Kasumi-1 (cell line): ENCODE measurements around the gene ADAMTSL5.
"Not testable (repeated sequence)": the region's sequence is repeated elsewhere in the genome, so short reads cannot be mapped to it uniquely, and the experiment has no call there.

ENCODE experiments used
- DNase-seq, 2 experiments: peaks; one replicate each; lab custom pipeline; 2025; lab: John Stamatoyannopoulos, UW

Gene ADAMTSL5

GRCh38 chr19:1529430-1529816, 16.6 kb upstream of the ADAMTSL5 start:
- DNase-seq, result no peak

- DNase-seq, result no peak
These were observed 16.0 kb upstream of the ADAMTSL5 start for GRCh38 chr19:1528596-1529429.

DNA sequence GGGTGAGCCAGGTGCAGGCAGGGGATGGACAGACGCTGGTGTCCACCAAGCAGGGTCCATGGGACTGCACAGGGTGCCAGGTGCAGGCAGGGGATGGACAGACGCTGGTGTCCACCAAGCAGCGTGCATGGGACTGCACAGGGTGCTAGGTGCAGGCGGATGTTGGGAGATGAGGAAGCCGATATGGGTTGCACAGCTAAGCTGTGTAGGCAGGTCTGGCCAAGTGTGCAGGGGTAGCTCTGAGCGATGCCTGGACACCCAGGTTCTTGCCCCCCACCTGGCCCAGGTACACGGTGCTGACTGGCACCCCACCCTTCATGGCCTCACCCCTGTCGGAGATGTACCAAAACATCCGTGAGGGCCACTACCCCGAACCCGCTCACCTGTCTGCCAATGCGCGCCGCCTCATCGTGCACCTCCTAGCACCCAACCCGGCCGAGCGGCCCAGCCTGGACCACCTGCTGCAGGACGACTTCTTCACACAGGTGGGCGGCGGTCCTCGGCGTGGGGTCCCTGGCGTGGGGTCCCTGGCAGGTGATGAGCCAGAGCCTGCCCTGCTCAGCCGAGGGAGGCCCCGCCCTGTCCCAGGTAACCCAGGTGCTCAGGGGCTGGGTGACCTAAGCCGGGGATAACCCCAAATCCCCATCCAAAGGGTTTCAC, 15.0 kb upstream of the ADAMTSL5 start:
- DNase-seq, result no peak

DNA sequence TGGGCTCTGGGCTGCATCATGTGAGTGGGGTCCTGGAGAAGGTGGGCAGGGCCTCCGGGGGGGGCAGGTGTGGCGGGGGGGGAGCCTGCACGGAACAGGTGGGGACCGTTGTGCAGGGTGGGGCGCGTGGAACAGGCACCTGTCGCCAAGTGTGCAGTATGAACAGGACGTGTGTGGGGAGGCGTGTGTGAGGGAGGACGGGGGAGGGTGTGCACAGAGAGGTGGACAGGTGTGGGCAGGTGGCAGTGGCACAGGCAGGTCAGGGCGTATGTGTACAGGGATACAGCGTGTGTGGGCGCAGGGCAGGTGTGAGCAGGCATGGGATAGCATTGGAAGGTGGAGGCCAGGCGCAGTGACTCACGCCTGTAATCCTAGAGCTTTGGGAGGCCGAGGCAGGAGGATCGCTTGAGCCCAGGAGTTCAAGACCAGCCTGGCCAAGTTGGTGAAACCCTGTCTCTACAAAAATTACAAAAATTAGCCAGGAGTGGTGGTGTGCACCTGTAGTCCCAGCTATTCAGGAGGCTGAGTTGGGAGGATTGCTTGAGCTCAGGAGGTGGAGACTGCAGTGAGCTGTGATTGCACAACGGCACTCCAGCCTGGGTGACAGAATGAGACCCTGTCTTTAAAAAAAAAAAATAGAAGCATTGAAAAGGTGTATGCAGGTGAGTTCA, 14.3 kb upstream of the ADAMTSL5 start:
- no peak for DNase-seq

DNA sequence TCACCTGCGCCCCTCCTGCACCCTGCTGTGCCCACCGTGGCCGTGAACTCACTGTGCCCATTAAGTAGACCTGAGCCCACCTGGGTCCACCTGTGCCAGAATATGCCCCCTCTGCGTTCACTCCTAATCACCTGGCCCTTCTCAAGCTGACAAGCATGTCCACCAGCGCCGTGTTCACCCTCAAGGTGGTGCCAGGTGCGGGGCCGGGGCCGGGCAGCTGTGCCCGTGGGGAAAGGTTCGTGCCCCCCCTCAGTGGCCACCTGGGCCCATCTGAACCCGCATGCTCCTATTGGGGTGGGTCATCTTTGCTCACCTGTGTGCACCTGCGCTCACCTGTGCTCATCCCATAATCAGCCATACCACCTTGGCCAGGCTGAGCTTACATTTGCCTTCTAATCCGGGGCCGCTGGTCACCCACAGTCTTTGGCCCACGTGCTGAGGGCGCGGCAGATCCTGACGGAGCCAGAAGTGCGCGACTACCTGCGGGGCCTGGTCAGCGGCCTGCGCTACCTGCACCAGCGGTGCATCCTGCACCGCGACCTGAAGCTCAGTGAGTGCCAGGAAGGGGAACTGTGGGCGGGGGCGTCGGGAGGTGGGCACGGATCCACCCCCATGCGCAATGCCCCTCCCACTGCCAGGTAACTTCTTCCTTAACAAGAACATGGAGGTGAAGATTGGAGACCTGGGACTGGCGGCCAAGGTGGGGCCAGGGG, 13.4 kb upstream of the ADAMTSL5 start:
- no peak for DNase-seq

GRCh38 chr19:1525343-1525742, 12.5 kb upstream of the ADAMTSL5 start:
- DNase-seq, result no peak

- DNase-seq, result no peak
These were observed 12.1 kb upstream of the ADAMTSL5 start for GRCh38 chr19:1524972-1525325.

GRCh38 chr19:1524287-1524971, 11.6 kb upstream of the ADAMTSL5 start:
- DNase-seq, result no peak

DNA sequence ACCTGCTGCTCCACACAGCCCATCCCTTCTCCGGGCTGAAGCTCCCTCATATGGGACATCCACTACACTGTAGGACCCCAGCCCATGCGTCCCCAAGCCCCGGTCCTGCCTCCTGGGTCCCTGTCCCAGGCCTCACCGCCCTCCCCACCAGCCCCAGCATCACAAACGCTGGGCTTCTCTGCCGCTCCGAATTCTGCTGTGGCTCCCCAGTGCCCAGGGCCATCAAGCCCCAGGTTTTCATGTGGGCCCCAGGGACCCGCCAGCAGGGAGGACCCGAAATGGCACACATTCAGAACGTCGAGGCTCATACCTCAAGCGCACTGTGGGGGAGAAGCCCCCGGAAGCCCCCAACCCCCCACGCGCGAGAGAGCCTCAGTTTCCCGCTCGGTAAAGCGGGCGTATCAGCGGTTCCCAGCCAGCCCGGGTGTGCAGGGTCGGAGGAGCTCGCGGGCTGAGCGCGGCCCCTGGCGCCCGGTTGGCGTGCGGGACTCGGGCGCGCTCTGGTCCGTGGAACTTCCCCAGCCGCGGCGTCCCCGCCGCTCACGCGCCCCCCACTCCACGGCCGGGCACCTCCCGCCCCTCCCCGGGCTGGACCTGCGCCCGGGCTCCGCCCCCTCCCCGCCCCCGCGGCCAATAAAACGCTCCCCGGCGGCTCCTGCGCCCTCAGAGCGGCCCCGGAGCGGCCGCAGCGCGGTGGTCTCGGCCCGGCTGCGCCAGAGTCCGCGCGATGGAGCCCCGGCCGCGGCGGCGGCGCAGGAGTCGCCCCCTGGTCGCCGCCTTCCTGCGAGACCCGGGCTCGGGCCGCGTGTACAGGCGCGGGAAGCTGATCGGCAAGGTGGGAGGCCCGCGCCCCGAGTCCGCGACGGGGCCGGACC, 10.8 kb upstream of the ADAMTSL5 start, which contains the start of gene PLK5:
Gene PLK5 (plus strand): TSS at position 666 of the 875 bp plus-strand sequence. CDS start 2,920 bp downstream, outside the sequence.
- DNase-seq, result no peak

GRCh38 chr19:1522838-1523237, 10.0 kb upstream of the ADAMTSL5 start:
- DNase-seq, result no peak

DNA sequence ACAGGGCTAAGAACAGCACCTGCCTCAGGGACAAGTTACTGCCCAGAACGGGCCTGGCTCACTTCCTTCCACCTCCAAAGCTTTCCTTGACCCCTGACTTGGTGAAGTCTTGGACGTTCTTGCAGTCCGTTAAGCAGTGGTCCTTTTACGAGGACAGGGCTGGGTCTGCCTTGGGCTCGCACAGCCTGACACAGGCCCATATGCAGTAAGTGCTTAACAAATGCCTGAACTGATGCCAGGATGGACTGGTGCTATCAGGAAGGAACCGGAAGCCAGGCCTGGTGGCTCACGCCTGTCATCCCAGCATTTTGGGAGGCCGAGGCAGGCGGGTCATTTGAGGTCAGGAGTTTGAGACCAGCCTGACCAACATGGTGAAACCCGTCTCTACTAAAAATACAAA, 9.2 kb upstream of the ADAMTSL5 start:
- DNase-seq, result no peak

GRCh38 chr19:1521636-1522035, 8.8 kb upstream of the ADAMTSL5 start:
- no peak for DNase-seq

DNA sequence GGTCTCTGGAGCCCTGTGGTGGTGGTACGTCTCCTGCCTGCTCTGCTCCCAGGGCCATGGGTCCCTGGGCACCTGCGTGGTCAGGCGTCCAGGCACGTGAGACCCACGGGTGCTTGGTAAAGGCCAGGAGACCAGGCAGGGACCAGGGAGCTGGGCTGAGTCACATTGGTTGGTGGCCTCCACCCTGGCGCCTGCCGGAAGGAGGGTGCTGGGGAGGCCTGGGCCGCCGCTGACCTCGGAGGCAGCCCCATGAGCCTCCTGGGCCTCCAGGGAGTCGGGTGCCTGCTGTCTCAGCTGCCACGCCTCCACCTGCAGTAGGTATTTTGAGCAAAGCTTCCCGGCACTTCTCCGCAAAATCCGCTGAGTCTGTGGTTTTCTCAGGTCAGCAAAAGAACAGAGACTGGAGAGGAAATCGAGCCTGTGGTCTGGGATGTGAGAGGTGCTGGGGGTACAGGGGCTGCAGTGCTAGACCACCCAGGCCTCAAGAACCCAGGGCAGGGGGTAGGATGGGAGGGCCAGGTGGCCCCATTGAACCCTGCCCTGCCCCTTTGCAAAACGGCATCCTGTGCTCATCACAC, 7.5 kb upstream of the ADAMTSL5 start:
- DNase-seq, result no peak

GRCh38 chr19:1519802-1520201, 7.0 kb upstream of the ADAMTSL5 start:
- not testable (repeated sequence) for DNase-seq

DNA sequence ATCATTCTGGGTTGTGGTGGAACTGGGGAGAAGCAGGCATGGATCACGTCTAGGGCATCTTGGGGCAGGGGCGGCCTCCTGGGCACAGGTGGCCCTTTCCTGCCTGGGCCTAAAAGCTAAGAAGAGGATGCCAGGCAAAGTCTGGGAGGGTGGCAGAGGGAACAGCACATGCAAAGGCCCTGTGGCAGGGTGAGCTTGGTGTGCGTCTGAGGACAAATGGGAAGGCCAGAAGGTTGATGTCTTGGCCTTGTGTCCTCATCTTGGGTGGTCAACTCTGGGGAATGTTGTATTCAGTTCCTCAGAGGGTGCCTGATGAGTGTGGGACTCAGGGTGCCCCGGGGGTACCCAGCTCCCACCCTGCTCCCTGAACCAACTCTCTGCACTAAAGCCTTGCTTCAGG, 5.7 kb upstream of the ADAMTSL5 start:
- DNase-seq, result no peak

- DNase-seq, result no peak
These were observed 3.6 kb upstream of the ADAMTSL5 start for GRCh38 chr19:1516395-1516753.

DNA sequence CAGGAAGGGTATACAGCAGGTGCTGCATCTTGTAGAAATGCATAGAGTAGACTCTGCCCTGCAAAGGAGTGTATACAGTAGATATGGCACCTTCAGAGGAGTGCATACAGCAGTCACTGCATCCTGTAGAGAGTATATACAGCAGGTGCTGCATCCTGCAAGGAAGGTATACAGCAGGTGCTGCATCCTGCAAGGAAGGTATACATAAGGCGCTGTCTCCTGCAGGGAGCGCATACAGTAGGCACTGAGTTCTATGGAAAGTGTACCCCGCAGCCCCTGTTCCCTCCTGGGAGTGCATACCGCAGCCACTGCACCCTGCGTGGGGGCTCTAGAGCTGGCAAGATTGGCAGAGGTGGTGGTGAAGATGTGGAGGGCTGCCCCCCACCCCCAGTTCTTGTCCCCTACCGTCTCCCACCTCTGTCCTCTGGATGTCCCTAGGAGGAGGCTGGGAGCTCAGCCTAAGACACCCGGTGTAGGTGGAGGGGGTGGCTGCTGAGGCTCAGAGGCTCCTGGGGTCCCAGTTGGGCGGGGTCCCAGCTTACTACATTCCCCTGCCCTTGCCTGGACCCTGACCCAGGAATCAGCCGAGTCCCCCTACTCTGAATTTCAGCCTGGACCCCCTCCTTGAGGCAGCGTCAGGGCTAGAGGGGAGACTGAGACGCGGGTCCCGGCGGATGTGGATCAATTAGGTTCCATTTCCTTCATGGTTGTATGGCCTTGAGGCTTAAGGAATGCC, 2.3 kb upstream of the ADAMTSL5 start:
- DNase-seq, result no peak

- no peak for DNase-seq
These were observed 1.5 kb upstream of the ADAMTSL5 start for GRCh38 chr19:1514295-1514661.

DNA sequence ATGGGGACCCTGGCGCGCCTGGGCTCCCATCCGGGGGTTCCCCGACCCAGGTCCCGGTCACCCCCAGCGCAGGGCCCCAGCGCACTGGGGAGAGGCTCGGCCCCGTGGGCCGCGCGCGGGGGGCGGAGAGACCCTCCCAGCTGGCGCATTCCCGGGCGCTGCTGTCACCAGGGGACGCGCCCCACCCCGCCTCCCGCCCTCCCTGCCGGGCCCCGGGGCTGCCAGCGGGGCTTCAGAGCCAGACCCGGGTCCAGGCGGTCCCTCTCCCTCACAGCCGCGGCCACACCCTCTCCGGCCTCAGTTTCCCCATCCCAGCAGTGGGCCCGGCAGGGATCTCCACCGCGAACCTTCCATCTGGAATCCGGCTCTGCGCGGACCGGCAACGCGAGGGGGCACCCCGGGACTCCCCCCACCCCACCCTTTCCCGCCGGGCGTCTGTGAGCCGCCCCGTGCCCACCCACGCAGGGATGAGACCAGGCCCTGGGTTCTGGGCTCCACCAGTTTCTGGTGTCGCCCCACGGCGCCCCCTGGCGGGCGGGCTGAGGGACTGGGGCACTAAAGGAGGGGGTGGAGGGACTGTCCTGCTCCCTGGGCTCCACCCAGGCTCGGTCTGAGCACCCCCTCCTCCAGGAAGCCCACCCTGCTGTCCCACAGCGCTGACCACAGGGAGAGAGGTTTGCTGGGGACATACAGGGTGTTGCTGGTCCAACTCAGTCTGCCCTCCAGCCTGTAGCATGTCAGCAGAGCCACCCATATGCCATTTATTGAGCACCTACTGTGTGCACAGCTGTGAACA, 878 bp upstream of the ADAMTSL5 start:
- peak; percentile 27 to 47 for DNase-seq
